GM19463 (cell line): ENCODE results near the gene IL21R.

Source experiments
- ATAC-seq: cut with Tn5 transposase; IDR thresholded peaks from one replicate; pipeline ENCODE4 v1.9.1; 2021; ENCODE audit warnings: mild to moderate bottlenecking, moderate library complexity; ENCODE audit not compliant: unreplicated experiment

The IL21R gene

DNA sequence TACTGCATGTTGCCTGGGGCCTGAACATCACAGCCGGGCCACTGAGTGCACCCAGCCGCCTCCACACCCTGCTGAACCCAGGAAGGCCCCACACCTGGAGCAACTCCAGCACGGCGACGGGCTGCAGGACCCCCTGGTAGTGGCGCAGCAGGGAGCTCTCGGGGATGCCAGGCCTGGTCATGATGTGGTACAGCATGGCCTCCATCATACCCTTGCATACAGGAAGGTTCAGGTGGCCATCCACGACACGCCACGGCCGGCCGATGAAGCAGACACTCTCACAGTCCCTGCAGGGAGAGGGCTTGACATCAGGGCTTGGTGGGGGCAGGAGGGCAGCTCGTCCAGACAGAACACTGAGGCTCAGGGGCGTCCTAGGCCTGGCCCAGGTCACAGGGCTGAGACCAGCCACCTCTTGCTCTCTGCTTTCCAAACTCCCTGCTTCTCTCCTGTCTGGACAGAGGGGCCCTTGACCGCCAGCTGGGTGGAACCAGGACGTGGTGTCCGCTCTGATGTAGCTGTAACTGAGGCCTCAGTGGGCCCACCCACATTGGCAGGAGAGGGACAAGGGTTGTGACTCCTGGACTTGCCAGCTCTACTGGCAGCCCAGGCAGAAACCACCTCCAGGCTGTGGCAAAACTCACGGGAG lies 60.3 kb downstream of the IL21R start:
- ATAC-seq: no peak

DNA sequence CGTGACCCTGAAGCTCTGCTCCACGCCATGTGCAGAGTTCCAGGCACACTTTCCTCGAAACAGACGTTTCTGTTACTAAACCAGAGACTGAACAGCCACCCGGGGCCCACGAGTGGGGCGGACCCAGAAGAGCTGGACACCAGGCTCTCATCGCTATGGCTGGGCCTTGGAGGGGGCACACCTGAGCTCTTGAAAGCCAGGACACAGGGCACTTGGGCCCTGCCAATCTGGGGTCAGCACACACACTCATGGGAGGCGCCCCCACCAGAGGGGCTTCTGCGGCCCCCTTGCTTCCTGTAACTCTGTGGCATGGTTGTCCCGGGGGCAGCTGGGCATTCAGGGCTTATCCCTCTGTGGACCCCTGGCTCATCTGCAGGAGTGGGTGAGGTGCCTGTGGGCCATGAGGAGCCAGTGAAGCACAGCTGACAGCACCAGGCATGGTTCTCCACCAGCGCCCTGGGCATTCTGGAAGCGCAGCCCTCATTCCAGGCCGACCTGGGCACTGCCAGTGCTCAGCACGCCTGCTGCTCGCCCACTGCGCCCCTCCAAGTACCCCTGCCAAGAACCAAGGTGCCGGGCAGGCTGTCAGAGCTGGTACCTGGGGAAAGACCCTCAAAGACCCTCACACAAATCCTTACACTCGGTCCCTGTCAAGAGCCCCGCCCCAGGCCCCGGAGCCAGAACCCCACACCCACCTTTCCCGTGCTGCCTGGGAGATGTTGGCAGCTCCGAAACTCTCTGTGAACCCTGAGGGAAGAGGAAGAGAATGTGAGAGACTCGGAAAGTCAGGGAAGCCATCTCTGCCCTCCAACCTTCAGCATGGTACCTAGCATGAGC lies 61.1 kb downstream of the IL21R start:
- ATAC-seq: no peak

- ATAC-seq: no peak
Measured at GRCh38 chr16:27463741-27464591, 62.0 kb downstream of the IL21R start.

DNA sequence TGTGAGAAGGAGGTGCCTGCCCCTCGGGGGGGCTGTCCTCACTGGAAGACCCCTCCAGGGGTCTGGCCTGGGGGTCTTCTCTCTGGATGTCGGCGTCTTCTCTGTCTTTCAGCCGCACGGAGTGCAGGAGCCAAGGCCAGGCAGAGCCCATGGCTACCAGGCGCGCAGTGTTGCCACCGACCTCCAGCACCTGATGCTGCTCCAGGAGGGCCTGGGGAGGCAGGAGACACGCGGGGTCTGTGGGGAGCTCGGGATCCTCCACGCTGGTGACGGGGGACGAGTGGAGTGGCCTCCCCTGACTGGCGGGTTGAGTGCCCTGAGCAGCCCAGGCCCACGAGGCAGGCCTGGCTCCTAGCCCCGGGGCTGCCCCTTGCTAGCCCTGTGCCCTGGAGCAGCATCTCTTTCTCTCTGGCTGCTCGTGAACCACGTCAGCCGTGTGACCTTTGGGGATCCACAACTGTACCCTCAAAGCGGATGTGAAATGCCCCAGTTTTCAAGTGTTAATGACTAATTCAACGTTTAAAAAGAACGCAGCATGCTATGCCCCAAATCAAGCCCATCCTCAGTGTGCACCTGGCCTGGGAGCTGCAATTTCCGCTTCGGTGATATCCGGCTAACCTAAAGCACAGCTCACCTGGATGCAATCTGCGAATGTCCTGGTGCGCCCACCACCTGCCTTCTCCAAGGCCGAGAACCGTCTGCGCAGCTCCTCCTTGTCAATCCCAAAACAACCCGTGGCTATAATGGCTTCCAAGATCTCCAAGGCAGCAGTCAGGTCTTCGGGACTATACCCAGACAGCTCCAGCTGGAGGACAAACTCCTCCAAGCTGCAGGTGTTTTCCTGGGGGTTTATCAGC lies 62.9 kb downstream of the IL21R start:
- no peak for ATAC-seq

DNA sequence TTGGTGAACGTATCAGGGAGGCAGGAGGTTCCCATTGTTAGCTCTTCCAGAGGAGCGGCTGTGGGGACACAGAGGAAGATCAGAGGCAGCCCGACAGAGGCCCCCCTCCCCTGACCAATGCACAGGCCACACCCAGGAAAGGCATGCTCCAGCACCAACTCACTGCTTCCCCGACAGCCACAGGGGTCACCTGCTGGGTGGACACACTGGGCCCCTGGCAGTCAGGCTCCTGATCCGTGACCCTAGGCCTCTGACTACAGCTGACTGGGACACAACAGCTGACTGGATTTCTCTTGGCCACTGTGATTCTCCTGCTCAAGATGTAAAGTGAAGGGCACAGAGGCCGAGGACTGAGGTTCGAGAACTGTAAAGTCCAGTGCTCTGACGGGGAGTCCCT lies 63.5 kb downstream of the IL21R start:
- ATAC-seq: no peak

DNA sequence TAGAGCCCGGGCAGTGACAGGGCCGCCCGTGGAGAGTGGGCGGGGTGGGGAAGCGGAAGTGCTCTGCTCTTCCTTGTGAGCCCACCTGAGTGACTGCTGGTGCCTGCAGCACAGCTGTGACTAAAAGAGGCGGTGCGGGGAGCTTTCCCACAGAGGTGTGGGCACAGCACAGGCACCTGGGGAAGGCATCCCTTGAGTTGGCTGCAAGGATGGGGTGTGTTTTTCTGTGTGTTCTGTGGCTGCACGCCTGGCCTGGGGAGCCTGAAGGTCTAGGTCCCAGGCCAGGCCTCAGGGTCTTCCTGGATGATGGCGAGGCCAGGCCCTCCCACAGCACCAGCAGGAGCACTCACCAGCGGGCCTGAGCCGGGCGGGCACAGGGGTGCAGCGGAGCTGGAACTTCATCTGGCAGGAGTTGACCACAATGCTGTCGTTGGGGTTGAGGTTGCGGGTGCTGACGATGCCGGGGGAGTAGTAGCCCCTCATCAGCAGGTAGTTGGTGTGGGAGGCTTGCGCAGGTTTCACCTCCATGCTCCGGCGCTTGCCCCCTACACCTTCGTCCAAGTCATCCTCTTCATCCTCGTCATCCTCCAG lies 67.1 kb downstream of the IL21R start:
- no peak for ATAC-seq

- ATAC-seq: no peak
Measured at GRCh38 chr16:27470567-27471431, 68.8 kb downstream of the IL21R start.

GRCh38 chr16:27471661-27472060 lies 69.7 kb downstream of the IL21R start:
- no peak for ATAC-seq

DNA sequence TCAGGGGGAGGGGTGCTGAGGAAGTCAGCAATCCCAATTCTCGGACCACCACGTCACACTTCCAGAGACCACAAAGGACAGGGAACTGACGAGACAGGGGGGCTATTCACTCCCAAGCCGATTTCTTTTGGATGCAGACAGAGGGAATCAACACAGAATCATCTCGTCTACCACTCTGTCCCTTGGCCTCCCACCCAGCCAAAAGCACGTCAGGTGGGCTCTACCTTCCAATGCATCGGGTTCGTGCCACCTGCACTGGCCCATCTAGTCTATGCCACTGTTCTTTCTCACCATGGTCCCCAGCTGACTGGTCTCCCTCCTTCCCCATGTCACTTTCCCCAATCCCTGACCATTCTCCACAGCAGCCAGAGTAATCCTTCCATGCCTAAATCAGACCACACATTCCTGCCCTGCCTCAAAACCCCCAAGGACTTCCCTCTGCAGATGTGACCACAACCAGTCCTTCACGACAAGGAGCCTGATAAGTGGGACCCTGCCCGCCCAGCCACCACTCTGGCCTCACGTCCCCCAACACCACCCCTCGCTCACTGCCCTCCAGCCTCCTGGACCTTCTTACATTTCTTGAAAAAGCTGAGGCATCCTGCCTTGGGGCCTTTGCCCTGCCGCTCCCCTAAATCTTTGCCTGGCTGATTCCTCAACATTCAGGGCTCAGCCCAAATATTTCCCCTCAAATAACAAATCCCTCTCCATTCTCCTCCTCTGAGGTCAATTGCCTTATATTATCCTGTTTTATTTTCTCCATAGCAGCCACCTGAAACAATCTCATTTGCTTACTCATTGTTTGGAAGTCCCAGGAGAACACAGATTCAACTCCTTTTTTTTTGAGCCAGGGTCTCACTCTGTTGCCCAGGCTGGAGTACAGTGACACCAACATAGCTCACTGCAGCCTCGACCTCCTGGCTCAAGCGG lies 70.4 kb downstream of the IL21R start:
- ATAC-seq: no peak

- no peak for ATAC-seq
Measured at GRCh38 chr16:27473101-27473900, 71.3 kb downstream of the IL21R start.

DNA sequence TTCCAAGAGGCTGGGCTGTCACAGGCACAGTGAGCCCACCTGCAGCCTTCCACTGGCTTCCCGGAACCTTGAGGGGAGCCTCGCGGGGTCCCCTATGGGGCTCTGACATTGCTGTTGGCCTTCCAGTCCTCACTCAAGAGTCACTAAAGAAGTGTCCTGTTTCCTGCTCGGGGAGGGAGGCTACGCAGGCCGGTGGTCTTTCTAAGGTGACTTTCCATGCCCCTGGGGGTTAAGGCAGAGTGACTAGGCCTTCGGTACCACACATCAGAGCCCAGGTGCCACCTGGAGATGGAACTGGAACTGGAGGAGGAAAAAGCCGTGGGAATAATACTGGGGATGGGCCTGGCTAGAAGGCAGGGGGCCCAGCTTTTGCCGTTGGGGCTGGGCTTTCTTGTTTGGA lies 72.1 kb downstream of the IL21R start:
- ATAC-seq: no peak

GRCh38 chr16:27474921-27475320 lies 72.9 kb downstream of the IL21R start:
- no peak for ATAC-seq

DNA sequence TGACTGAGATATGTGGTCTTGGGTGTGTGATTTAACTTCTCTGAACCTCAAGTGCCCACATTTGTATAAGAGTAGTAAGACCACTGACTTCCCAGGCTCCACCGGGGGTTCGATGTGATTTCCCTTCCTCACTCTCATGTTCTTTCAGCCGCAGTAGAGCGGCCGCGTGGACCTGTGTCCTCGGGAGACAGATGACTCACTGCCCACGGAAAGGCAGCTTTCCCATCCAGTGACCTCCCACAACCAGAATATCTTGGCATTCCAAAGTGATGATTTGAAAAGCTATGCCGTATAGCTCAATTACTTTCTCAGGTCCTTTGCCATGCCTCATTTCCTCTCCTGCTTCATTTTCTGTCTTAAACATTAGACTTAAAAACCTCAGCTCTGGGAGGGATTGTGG lies 73.6 kb downstream of the IL21R start:
- ATAC-seq: no peak

DNA sequence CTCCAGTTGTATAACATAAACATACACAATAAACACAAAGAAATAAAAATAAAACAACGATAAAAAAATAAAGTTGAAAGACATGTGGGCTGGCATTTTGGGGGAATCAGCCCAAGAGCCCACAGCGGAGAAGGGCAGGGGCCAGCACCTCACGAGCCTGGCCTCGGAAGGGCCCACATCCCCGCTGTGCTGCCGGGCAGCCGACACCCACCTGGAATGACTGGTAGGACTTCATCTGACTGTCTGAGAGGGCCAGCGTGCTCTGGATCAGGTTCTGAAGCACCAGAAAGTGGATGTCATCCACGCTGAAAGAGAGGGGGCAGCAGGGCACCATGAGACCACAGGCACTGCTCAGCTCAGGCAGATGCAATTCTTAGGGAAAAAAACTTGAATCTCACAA lies 74.3 kb downstream of the IL21R start:
- ATAC-seq: no peak

GRCh38 chr16:27480761-27481160 lies 78.8 kb downstream of the IL21R start:
- ATAC-seq: no peak

DNA sequence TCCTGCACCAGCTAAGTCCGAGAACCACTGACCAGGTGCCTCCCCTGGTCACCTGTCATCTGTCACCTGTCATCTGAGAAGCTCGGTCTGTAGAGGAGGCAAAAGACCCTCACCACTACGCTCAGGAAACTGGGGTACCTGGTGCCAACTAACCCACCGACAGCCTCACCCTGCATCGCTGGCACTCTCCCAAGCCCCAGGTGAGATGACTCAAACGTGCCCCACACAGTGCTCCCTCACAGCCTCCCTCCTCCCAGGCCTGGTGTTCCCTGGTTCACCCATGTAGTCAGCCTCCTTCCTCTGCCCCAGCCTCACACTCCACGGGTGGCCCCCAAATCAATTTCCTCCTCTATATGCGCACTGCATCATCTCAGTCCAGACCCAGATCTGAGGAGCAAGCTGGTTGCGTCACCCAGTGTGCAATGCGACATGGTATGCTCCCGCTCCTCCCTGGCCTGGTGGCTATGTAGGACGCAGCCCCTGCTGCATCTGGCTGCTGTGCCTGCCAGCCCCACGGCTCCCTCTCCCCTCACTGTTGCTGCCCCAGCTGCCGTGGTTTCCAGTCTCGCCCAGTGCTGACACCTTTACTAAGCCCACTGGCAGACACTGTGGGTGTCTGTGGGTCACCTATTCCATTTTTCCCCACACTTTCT lies 79.4 kb downstream of the IL21R start:
- no peak for ATAC-seq
